ENCODE data around the gene RPS21. TPM values are rescaled to one million over a fixed set of nuclear protein-coding genes. Genes with fewer than 3 reads are reported as not detected.

RPS21 gene
- total RNA-seq, 4 donors from 2014 or later, result 1,151 to 14,756 (median 1,928) TPM

DNA sequence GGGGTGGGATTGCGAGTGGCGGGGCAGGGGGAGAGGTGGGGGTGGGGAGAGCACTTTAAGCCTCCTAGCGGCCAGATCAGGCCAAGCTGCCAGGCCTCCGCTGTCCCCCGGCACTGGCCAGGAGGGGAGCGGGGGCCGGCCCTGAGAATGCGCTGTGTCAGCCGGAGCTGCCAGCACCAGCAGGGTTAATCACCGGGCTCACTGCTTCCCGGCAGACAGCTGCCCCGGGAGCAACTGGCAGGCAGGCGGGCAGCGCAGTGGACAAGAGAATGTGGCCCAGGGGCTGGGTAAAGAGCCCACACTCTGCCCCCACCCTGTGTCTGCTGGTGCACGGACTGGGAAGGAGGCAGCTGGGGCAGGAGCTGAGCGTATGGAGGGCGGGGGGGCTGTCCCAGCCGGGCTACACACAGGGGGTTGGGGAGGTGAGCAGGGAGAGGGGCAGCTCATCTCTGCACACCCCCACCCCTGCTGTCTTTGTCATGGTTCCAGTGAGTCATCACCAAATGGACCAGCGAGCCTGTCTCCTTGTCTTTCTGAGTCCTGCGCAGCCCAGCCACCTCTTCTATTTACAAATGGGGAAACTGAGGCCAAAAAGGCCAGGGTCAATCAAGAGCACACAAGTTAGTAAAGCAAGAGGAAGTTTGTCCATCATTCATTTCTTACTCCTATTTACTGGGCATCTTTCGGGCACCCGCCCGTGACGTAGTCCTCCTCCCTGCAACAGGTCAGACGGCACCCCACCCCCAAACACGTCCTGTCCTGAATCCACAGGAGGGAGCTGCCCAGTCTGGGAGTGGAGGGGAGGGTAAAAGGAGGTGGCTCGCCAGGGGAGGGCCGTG is 17.7 kb upstream of the RPS21 start:
- H3K4me1 ChIP-seq, result peaks cover 5 to 38% of the 10 kb centered on the region in 2 donors
- H3K27ac ChIP-seq, result peak overlapping the region; percentile 83 to 84
- TF ChIP-seq, protein P1, sequence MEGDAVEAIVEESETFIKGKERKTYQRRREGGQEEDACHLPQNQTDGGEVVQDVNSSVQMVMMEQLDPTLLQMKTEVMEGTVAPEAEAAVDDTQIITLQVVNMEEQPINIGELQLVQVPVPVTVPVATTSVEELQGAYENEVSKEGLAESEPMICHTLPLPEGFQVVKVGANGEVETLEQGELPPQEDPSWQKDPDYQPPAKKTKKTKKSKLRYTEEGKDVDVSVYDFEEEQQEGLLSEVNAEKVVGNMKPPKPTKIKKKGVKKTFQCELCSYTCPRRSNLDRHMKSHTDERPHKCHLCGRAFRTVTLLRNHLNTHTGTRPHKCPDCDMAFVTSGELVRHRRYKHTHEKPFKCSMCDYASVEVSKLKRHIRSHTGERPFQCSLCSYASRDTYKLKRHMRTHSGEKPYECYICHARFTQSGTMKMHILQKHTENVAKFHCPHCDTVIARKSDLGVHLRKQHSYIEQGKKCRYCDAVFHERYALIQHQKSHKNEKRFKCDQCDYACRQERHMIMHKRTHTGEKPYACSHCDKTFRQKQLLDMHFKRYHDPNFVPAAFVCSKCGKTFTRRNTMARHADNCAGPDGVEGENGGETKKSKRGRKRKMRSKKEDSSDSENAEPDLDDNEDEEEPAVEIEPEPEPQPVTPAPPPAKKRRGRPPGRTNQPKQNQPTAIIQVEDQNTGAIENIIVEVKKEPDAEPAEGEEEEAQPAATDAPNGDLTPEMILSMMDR (IDR thresholded peaks at IDR 0.05), result peak in 3 of 4 experiments; percentile 16 to 46 (median 23)
- no peak for TF ChIP-seq POLR2A (IDR thresholded peaks at IDR 0.05)
- H3K27me3 ChIP-seq, result no peaks in the 10 kb centered on the region
- H3K9me3 ChIP-seq, result no peaks in the 10 kb centered on the region
- H3K4me3 ChIP-seq, result peak overlapping the region in 1 of 2 donors; percentile 14
- no peaks in the 10 kb centered on the region for H3K36me3 ChIP-seq
- no peak for DNase-seq
- intact Hi-C loops (cut with DNase I; ENCODE audit: low total_unique reads), result no loop called here

DNA sequence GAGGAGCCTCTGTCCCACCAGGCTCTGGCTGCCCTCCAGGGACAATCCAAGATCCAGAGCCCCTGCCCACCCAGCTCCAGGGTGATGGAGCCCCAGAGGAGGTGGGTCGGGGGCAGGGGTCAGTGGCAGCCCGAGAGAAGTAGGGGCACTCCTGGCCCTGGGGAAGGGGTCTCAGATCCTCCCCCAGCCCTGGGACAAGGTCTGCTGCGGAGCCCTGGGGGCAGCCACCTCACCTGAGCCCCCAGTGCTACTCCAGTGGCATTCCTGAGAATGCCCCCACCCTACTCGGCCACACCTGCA is 17.1 kb upstream of the RPS21 start:
- intact Hi-C loops (cut with DNase I; ENCODE audit: low total_unique reads), result no loop called here
- peaks cover 5 to 37% of the 10 kb centered on the region in 2 donors for H3K4me1 ChIP-seq

DNA sequence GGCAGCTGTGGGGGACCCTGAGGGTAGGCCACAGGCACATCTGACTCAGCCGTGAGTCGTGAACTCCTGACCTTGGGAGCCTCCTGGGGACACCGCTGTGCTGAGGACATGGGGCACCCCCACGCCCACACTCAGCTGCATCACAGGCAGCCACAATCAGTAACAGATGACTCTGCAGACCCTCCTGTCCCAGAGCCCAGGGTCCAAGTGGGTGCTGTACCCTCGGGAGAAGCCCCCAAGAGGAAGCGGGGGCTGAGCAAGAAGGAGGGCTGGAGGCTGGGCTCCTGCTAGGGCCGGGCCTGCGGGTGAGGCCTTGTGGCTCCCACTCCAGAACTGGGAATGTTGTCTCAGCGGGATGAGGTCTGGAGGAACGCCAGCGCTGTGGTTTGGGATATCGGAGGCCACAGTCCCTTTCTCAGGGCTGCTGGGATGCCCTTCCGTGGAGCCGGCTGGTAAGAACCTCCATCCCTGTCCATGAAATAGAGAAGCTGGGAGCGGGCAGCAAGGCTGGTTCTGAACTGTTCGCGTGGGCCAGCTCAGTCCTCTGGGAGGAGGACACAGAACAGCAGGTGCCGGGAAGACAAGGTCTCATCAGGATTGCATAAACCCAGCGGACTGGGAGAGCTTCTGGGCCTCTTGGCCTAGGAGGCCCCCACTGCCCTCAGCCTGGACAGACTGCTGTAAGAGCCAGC is 16.6 kb upstream of the RPS21 start:
- intact Hi-C loops (cut with DNase I; ENCODE audit: low total_unique reads), result no loop called here
- Histone ChIP-seq H3K9me3 (no peaks in the 10 kb centered on the region), H3K27me3 (no peaks in the 10 kb centered on the region), H3K4me1 (peaks cover 5 to 34% of the 10 kb centered on the region in 2 donors), H3K27ac (peak overlapping the region; percentile 83 to 84), H3K4me3 (no peak overlapping the region), H3K36me3 (no peaks in the 10 kb centered on the region)
- no peak for DNase-seq
- TF ChIP-seq, protein P1 (IDR thresholded peaks at IDR 0.05), result no peak
- no peak for TF ChIP-seq POLR2A (IDR thresholded peaks at IDR 0.05)

More for the DNA sequence above, 17.1 kb upstream of the RPS21 start:
- no peak for DNase-seq
- TF ChIP-seq, protein P1 (IDR thresholded peaks at IDR 0.05), result no peak
- no peak for TF ChIP-seq POLR2A (IDR thresholded peaks at IDR 0.05)
- H3K27ac ChIP-seq, result peak overlapping the region; percentile 83 to 84
- H3K27me3 ChIP-seq, result no peaks in the 10 kb centered on the region
- no peak overlapping the region for H3K4me3 ChIP-seq
- H3K9me3 ChIP-seq, result no peaks in the 10 kb centered on the region
- no peaks in the 10 kb centered on the region for H3K36me3 ChIP-seq

GRCh38 chr20:62370807-62371587 is 15.9 kb upstream of the RPS21 start:
- peak overlapping the region; percentile 83 to 84 for H3K27ac ChIP-seq
- H3K4me1 ChIP-seq, result peaks cover 5 to 31% of the 10 kb centered on the region in 2 donors
- intact Hi-C loops (cut with DNase I; ENCODE audit: low total_unique reads), result no loop called here

More at GRCh38 chr20:62370807-62371587, 15.9 kb upstream of the RPS21 start:
- DNase-seq, result no peak
- no peaks in the 10 kb centered on the region for H3K36me3 ChIP-seq
- no peaks in the 10 kb centered on the region for H3K9me3 ChIP-seq
- no peak overlapping the region for H3K4me3 ChIP-seq
- H3K27me3 ChIP-seq, result no peaks in the 10 kb centered on the region
- TF ChIP-seq, protein P1 (IDR thresholded peaks at IDR 0.05), result no peak
- no peak for TF ChIP-seq POLR2A (IDR thresholded peaks at IDR 0.05)
